H9 (cell line): ENCODE data around the gene MOCOS. TPM values are rescaled to one million over a fixed set of nuclear protein-coding genes. Genes with fewer than 3 reads are reported as not detected.

Experiments
- DNase-seq: peaks from one replicate; pipeline ENCODE4 v3.0.0-alpha.2; 2017
- H2AFZ ChIP-seq: one replicate; pipeline ENCODE4 v1.6.1; 2013; ENCODE audit warnings: mild to moderate bottlenecking, low read length, control low read depth, moderate library complexity
- H2AK5ac ChIP-seq: 2 replicates; pipeline ENCODE4 v1.6.1; 2013; ENCODE audit warnings: low read length, control low read depth, mixed read lengths; ENCODE audit not compliant: insufficient read length
- H2BK120ac ChIP-seq: one replicate; pipeline ENCODE4 v1.6.1; 2013; ENCODE audit warnings: low read depth, mild to moderate bottlenecking, low read length, control low read depth, inconsistent platforms; ENCODE audit not compliant: poor library complexity, severe bottlenecking
- H2BK12ac ChIP-seq: 2 replicates; pipeline ENCODE4 v1.6.1; 2013; ENCODE audit warnings: low read length, control low read depth, mixed read lengths, low read depth; ENCODE audit not compliant: insufficient read length
- H2BK15ac ChIP-seq: 2 replicates; pipeline ENCODE4 v1.6.1; 2013; ENCODE audit warnings: low read depth, low read length, control low read depth
- H2BK20ac ChIP-seq: one replicate; pipeline ENCODE4 v1.6.1; 2013; ENCODE audit warnings: low read depth, mild to moderate bottlenecking, low read length, control low read depth, inconsistent platforms; ENCODE audit not compliant: poor library complexity, severe bottlenecking
- H2BK5ac ChIP-seq: 2 replicates; pipeline ENCODE4 v1.6.1; 2013; ENCODE audit warnings: low read length, control low read depth, mixed read lengths; ENCODE audit not compliant: insufficient read length
- H3K14ac ChIP-seq: 2 replicates; pipeline ENCODE4 v1.6.1; 2013; ENCODE audit warnings: low read length, control low read depth; ENCODE audit not compliant: insufficient read depth
- H3K18ac ChIP-seq: 2 replicates; pipeline ENCODE4 v1.6.1; 2013; ENCODE audit warnings: low read depth, mild to moderate bottlenecking, mixed read lengths, low read length, control low read depth; ENCODE audit not compliant: insufficient read length
- H3K23ac ChIP-seq: 2 replicates; pipeline ENCODE4 v1.6.1; 2013; ENCODE audit warnings: low read length, control low read depth, mixed read lengths, low read depth; ENCODE audit not compliant: insufficient read length
- H3K23me2 ChIP-seq: 2 replicates; pipeline ENCODE4 v1.6.1; 2013; ENCODE audit warnings: low read depth, mild to moderate bottlenecking, mixed read lengths, low read length, control low read depth; ENCODE audit not compliant: insufficient read length, poor library complexity, severe bottlenecking
- H3K27ac ChIP-seq: 2 replicates; pipeline ENCODE4 v1.5.1; 2013; ENCODE audit warnings: low read length, control low read depth, mixed read lengths, low read depth; ENCODE audit not compliant: insufficient read length
- H3K27me3 ChIP-seq: 2 replicates; pipeline ENCODE4 v1.6.1; 2013; ENCODE audit warnings: low read length, control low read depth, inconsistent platforms; ENCODE audit not compliant: insufficient read depth
- H3K4ac ChIP-seq: 2 replicates; pipeline ENCODE4 v1.6.1; 2013; ENCODE audit warnings: low read depth, mild to moderate bottlenecking, control low read depth, inconsistent platforms, low read length, moderate library complexity
- H3K4me1 ChIP-seq: 2 replicates; pipeline ENCODE4 v1.6.1; 2013; ENCODE audit warnings: low read length, control low read depth, inconsistent platforms; ENCODE audit not compliant: insufficient read depth
- H3K4me2 ChIP-seq: 2 replicates; pipeline ENCODE4 v1.6.1; 2013; ENCODE audit warnings: low read length, control low read depth, mixed read lengths; ENCODE audit not compliant: insufficient read length, insufficient read depth
- H3K56ac ChIP-seq: 2 replicates; pipeline ENCODE4 v1.6.1; 2013; ENCODE audit warnings: low read depth, mild to moderate bottlenecking, mixed read lengths, low read length, control low read depth; ENCODE audit not compliant: insufficient read length
- H3K79me1 ChIP-seq: 2 replicates; pipeline ENCODE4 v1.6.1; 2013; ENCODE audit warnings: low read depth, mild to moderate bottlenecking, moderate library complexity, low read length, control low read depth, inconsistent platforms; ENCODE audit not compliant: insufficient read depth, poor library complexity, severe bottlenecking
- H3K79me2 ChIP-seq: 2 replicates; pipeline ENCODE4 v1.6.1; 2013; ENCODE audit warnings: low read length, control low read depth, inconsistent platforms; ENCODE audit not compliant: insufficient read depth
- H3K9ac ChIP-seq: 2 replicates; pipeline ENCODE4 v1.6.1; 2013; ENCODE audit warnings: low read length, control low read depth, mixed read lengths; ENCODE audit not compliant: insufficient read length; ENCODE audit errors: extremely low read depth
- H3K9me3 ChIP-seq: one replicate; pipeline ENCODE4 v1.6.1; 2013; ENCODE audit warnings: low read depth, low read length, inconsistent platforms; ENCODE audit not compliant: control insufficient read depth
- H3T11ph ChIP-seq: one replicate; pipeline ENCODE4 v1.6.1; 2013; ENCODE audit warnings: mild to moderate bottlenecking, low read length, control low read depth, inconsistent platforms
- H4K20me1 ChIP-seq: one replicate; pipeline ENCODE4 v1.6.1; 2013; ENCODE audit not compliant: control insufficient read depth, insufficient read length, insufficient read depth
- H4K5ac ChIP-seq: 2 replicates; pipeline ENCODE4 v1.6.1; 2013; ENCODE audit warnings: low read depth, mild to moderate bottlenecking, mixed read lengths, low read length, control low read depth; ENCODE audit not compliant: insufficient read length
- H4K8ac ChIP-seq: replicated peaks from 2 replicates; pipeline ENCODE4 v1.6.1; 2013; ENCODE audit warnings: low read length, control low read depth, mixed read lengths, low read depth; ENCODE audit not compliant: insufficient read length
- H4K91ac ChIP-seq: 2 replicates; pipeline ENCODE4 v1.6.1; 2013; ENCODE audit warnings: low read depth, mild to moderate bottlenecking, moderate library complexity, mixed read lengths, low read length, control low read depth; ENCODE audit not compliant: insufficient read length
- H3K27ac Mint-ChIP-seq, 3 experiments: 2 replicates in 2 of 3; 3 replicates in 1 of 3; pipeline ENCODE4 v1.8.0; 2020 to 2021; ENCODE audit warnings: mixed read lengths in 3 of 3, mild to moderate bottlenecking in 1 of 3, moderate library complexity in 1 of 3
- H3K27me3 Mint-ChIP-seq: 2 replicates; pipeline ENCODE4 v1.8.0; 2021; ENCODE audit warnings: low read depth, mild to moderate bottlenecking, moderate library complexity, mixed read lengths
- H3K36me3 Mint-ChIP-seq, 3 experiments: 2 replicates in 2 of 3; 3 replicates in 1 of 3; pipeline ENCODE4 v1.8.0; 2020 to 2021; ENCODE audit warnings: low read depth in 3 of 3, mixed read lengths in 3 of 3; ENCODE audit not compliant: insufficient read depth in 1 of 3
- H3K4me1 Mint-ChIP-seq, 2 experiments: 2 replicates each; pipeline ENCODE4 v1.8.0; 2020; ENCODE audit warnings: mixed read lengths in 2 of 2
- H3K4me3 Mint-ChIP-seq, 2 experiments: 2 replicates in 1 of 2; 3 replicates in 1 of 2; pipeline ENCODE4 v1.8.0; 2020 to 2021; ENCODE audit warnings: mild to moderate bottlenecking in 2 of 2, mixed read lengths in 2 of 2, moderate library complexity in 1 of 2
- H3K9me3 Mint-ChIP-seq, 2 experiments: 2 replicates in 1 of 2; 3 replicates in 1 of 2; pipeline ENCODE4 v1.8.0; 2020; ENCODE audit warnings: mild to moderate bottlenecking in 2 of 2, mixed read lengths in 2 of 2, moderate library complexity in 1 of 2
- WGBS: extraction: QIAGEN DNeasy Blood & Tissue Kit; methylation state at CpG from one replicate; pipeline ENCODE4 v1.1.7; 2013; ENCODE audit warnings: missing lambda C conversion rate, low lambda C conversion rate, mixed read lengths; ENCODE audit not compliant: insufficient read length; ENCODE audit errors: extremely low coverage; 5-methylcytosine and 5-hydroxymethylcytosine counted together
- total RNA-seq: library from RNA; stranded (reverse); gene quantifications from 2 replicates; pipeline ENCODE4 v1.2.1, GENCODE V29; 2021
- TF ChIP-seq, protein P1 (sequence below): fragments of 200-600 bp; sonication (generic); conservative IDR thresholded peaks from 3 replicates; pipeline ENCODE4 v1.8.0; 2021; ENCODE audit warnings: antibody characterized with exemption, mild to moderate bottlenecking

The MOCOS gene
- total RNA-seq, 1 experiment from 2014 or later, result 6.0 TPM

DNA sequence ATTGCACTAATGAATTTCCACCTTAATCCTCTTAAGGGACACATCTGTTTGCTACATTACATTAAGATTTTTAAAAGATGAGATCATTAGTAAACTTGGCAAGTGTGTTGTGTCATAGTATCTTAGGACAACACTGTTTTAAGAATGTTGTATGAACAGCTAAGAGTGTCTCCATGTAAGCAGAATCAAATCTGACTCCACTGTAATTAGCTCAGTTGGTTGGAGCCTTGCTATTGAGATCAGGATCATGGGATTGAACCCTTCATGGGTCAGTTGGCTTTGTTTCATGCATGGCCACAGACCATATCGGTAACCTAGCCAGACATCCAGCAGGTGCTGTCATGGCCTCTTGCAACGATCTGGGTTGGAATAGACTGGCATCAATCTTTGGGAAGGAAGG is 115.4 kb downstream of the MOCOS start:
- no peak overlapping the region for H2AFZ ChIP-seq
- H3K23me2 ChIP-seq, result peaks cover 8% of the 10 kb centered on the region
- Mint-ChIP-seq H3K4me3 (no peak overlapping the region), H3K27me3 (peaks cover 47% of the 10 kb centered on the region), H3K27ac (no peak overlapping the region), H3K4me1 (peaks cover 9 to 24% of the 10 kb centered on the region in 2 experiments), H3K36me3 (peaks cover 0 to 3% (median 0%) of the 10 kb centered on the region in 3 experiments; a peak in 3 of 7 replicates), H3K9me3 (no peaks in the 10 kb centered on the region)
- H3K14ac ChIP-seq, result no peak overlapping the region
- H3T11ph ChIP-seq, result no peak overlapping the region
- no peak overlapping the region for H3K9ac ChIP-seq
- H3K79me2 ChIP-seq, result no peaks in the 10 kb centered on the region
- no CpG with 5 or more reads among the region's 2 CpGs for WGBS
- peaks cover 4% of the 10 kb centered on the region; the same call in 1 of the 2 replicates for H3K27me3 ChIP-seq
- no peak overlapping the region for H3K18ac ChIP-seq
- no peak overlapping the region for H3K23ac ChIP-seq
- H3K56ac ChIP-seq, result no peak overlapping the region
- no peak overlapping the region for H2BK120ac ChIP-seq
- no peak overlapping the region for H4K5ac ChIP-seq
- no peak overlapping the region for H2BK5ac ChIP-seq
- no peak overlapping the region for H2BK20ac ChIP-seq
- H4K91ac ChIP-seq, result no peak overlapping the region
- H2AK5ac ChIP-seq, result no peak overlapping the region
- no peak overlapping the region for H3K4me2 ChIP-seq
- H4K8ac ChIP-seq, result no peak overlapping the region
- no peak for DNase-seq
- no peak overlapping the region for H3K4ac ChIP-seq
- H3K79me1 ChIP-seq, result no peaks in the 10 kb centered on the region
- no peaks in the 10 kb centered on the region for H3K9me3 ChIP-seq
- H4K20me1 ChIP-seq, result no peaks in the 10 kb centered on the region
- no peak overlapping the region for H3K27ac ChIP-seq
- H2BK12ac ChIP-seq, result no peak overlapping the region
- H2BK15ac ChIP-seq, result no peak overlapping the region
- TF ChIP-seq, protein P1, sequence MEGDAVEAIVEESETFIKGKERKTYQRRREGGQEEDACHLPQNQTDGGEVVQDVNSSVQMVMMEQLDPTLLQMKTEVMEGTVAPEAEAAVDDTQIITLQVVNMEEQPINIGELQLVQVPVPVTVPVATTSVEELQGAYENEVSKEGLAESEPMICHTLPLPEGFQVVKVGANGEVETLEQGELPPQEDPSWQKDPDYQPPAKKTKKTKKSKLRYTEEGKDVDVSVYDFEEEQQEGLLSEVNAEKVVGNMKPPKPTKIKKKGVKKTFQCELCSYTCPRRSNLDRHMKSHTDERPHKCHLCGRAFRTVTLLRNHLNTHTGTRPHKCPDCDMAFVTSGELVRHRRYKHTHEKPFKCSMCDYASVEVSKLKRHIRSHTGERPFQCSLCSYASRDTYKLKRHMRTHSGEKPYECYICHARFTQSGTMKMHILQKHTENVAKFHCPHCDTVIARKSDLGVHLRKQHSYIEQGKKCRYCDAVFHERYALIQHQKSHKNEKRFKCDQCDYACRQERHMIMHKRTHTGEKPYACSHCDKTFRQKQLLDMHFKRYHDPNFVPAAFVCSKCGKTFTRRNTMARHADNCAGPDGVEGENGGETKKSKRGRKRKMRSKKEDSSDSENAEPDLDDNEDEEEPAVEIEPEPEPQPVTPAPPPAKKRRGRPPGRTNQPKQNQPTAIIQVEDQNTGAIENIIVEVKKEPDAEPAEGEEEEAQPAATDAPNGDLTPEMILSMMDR, result no peak
- no peaks in the 10 kb centered on the region for H3K4me1 ChIP-seq
